HepG2 (cell line): ENCODE measurements around the gene GLIS1. TPM values are rescaled to one million over a fixed set of nuclear protein-coding genes. Genes with fewer than 3 reads are reported as not detected.

Experiments
- ATAC-seq: fragments of 200-7000 bp; cut with Tn5 transposase; 3 replicates; pipeline ENCODE4 v1.9.1; 2020; ENCODE audit warnings: mild to moderate bottlenecking, moderate library complexity
- BruUV-seq: library from RNA; stranded (reverse); fragments of 400-500 nt; replicated peaks from 2 replicates; lab custom pipeline; 2021; lab: Mats Ljungman, UMichigan
- CTCF ChIA-PET: fragments of 300-600 bp; formaldehyde crosslinking; extraction: SDS; loops from one replicate; lab custom pipeline; 2021; ENCODE audit warnings: low total read pairs, inconsistent platforms, low intra/inter-chr PET ratio; lab: Yijun Ruan, JAX
- POLR2A ChIA-PET: fragments of 350-600 bp; sonication (Branson Sonifier 250); formaldehyde crosslinking; loops from one replicate; lab custom pipeline; 2020; ENCODE audit warnings: antibody characterized with exemption, inconsistent platforms; lab: Yijun Ruan, JAX
- DNase-seq: peaks from one replicate; pipeline ENCODE4 v3.0.0-alpha.2; 2015; ENCODE audit warnings: low spot score
- FAIRE-seq: peaks from 3 replicates; lab custom pipeline; 2011; peaks lifted over from hg19 to GRCh38; lab: Jason Lieb, UNC
- H2AFZ ChIP-seq: one replicate; pipeline ENCODE4 v1.6.1; 2011; ENCODE audit warnings: low read length, inconsistent platforms
- H3K27ac ChIP-seq: fragments of 300-600 bp; 3 replicates; pipeline ENCODE4 v1.8.0; 2011; ENCODE audit warnings: mixed run types, mild to moderate bottlenecking, mixed read lengths, low read length, inconsistent platforms; ENCODE audit not compliant: insufficient read depth; ENCODE audit errors: extremely low read length
- H3K27me3 ChIP-seq, 2 experiments: fragments of 200-600 bp in 1 of 2; 2 replicates in 1 of 2; 3 replicates in 1 of 2; pipeline versions ENCODE4 v1.6.0 to v1.8.0; 2011; ENCODE audit warnings: low read length in 2 of 2, mild to moderate bottlenecking in 2 of 2, moderate library complexity in 2 of 2, inconsistent platforms in 1 of 2; ENCODE audit not compliant: insufficient read depth in 2 of 2, control insufficient read depth in 1 of 2
- H3K36me3 ChIP-seq, 2 experiments: fragments of 200-600 bp in 1 of 2; replicated peaks in 1 of 2; 2 replicates in 1 of 2; 3 replicates in 1 of 2; pipeline versions ENCODE4 v1.5.1 to v1.8.0; 2011; ENCODE audit warnings: low read length in 2 of 2, inconsistent platforms in 1 of 2; ENCODE audit not compliant: insufficient read depth in 2 of 2, control insufficient read depth in 1 of 2
- H3K4me1 ChIP-seq: 2 replicates; pipeline ENCODE4 v1.5.1; 2012; ENCODE audit warnings: low read length, inconsistent platforms; ENCODE audit not compliant: insufficient read depth
- H3K4me2 ChIP-seq: 2 replicates; pipeline ENCODE4 v1.6.0; 2011; ENCODE audit warnings: low read depth, low read length, inconsistent platforms
- H3K4me3 ChIP-seq, 3 experiments: fragments of 200-600 bp in 1 of 3; sonication (generic), shearing (Covaris generic) in 1 of 3; replicated peaks in 1 of 3; 2 replicates each; pipeline ENCODE4 v1.5.1; 2011 to 2016; ENCODE audit warnings: low read length in 3 of 3, inconsistent platforms in 2 of 3, low read depth in 2 of 3, mild to moderate bottlenecking in 2 of 3, control low read depth in 1 of 3, mixed read lengths in 1 of 3; ENCODE audit not compliant: insufficient read depth in 1 of 3
- H3K79me2 ChIP-seq: one replicate; pipeline ENCODE4 v1.6.1; 2011; ENCODE audit warnings: low read length, inconsistent platforms; ENCODE audit not compliant: insufficient read depth
- H3K9ac ChIP-seq: 2 replicates; pipeline ENCODE4 v1.6.0; 2011; ENCODE audit warnings: mild to moderate bottlenecking, low read depth, low read length, inconsistent platforms; ENCODE audit not compliant: insufficient read depth
- H3K9me3 ChIP-seq: 2 replicates; pipeline ENCODE4 v1.5.1; 2012; ENCODE audit warnings: mild to moderate bottlenecking, low read length
- H4K20me1 ChIP-seq: 2 replicates; pipeline ENCODE4 v1.6.0; 2011; ENCODE audit warnings: inconsistent platforms, mild to moderate bottlenecking, low read length, moderate library complexity; ENCODE audit not compliant: insufficient read depth
- CBX1 ChIP-seq: IDR thresholded peaks from one replicate; pipeline ENCODE4 v1.6.1; 2016; ENCODE audit warnings: antibody characterized with exemption, low read depth
- CEBPB ChIP-seq: IDR thresholded peaks from 2 replicates; pipeline ENCODE4 v1.6.1; 2011; ENCODE audit warnings: low read depth, low read length, improper control_type of control experiment, borderline replicate concordance
- IRF2 ChIP-seq: IDR thresholded peaks from 2 replicates; pipeline ENCODE4 v1.6.1; 2018; ENCODE audit warnings: missing genetic modification reagents, missing compliant biosample characterization
- NFYC ChIP-seq: IDR thresholded peaks from 2 replicates; pipeline ENCODE4 v1.6.1; 2016; ENCODE audit warnings: missing genetic modification reagents, missing compliant biosample characterization
- SALL2 ChIP-seq: sonication (generic); formaldehyde crosslinking; IDR thresholded peaks from 2 replicates; pipeline ENCODE4 v1.8.1; 2023; ENCODE audit warnings: mild to moderate bottlenecking, missing genetic modification reagents, inconsistent platforms
- SP4 ChIP-seq: sonication (generic); formaldehyde crosslinking; IDR thresholded peaks from 2 replicates; pipeline ENCODE4 v1.8.1; 2023; ENCODE audit warnings: mild to moderate bottlenecking, missing genetic modification reagents
- ZBTB14 ChIP-seq: sonication (generic); formaldehyde crosslinking; IDR thresholded peaks from 2 replicates; pipeline ENCODE4 v1.4.0; 2020; ENCODE audit warnings: missing genetic modification reagents
- ZFX ChIP-seq: sonication (generic); formaldehyde crosslinking; IDR thresholded peaks from 2 replicates; pipeline ENCODE4 v1.4.0; 2020; ENCODE audit warnings: mild to moderate bottlenecking, low read depth, missing genetic modification reagents, moderate library complexity
- ZNF20 ChIP-seq: sonication (generic); formaldehyde crosslinking; IDR thresholded peaks from 2 replicates; pipeline ENCODE4 v1.4.0; 2020; ENCODE audit warnings: mild to moderate bottlenecking, moderate library complexity, missing genetic modification reagents
- ZNF333 ChIP-seq: sonication (generic); formaldehyde crosslinking; IDR thresholded peaks from 2 replicates; pipeline ENCODE4 v1.4.0; 2020; ENCODE audit warnings: mild to moderate bottlenecking, missing genetic modification reagents, borderline replicate concordance
- ZNF501 ChIP-seq: sonication (generic); formaldehyde crosslinking; IDR thresholded peaks from 2 replicates; pipeline ENCODE4 v1.5.1; 2020; ENCODE audit warnings: mild to moderate bottlenecking, moderate library complexity, missing genetic modification reagents
- ZNF883 ChIP-seq: sonication (generic); formaldehyde crosslinking; IDR thresholded peaks from 2 replicates; pipeline ENCODE4 v1.5.1; 2020; ENCODE audit warnings: mild to moderate bottlenecking, missing genetic modification reagents; ENCODE audit errors: not compliant biosample characterization
- WGBS: methylation state at CpG from one replicate; pipeline ENCODE4 v1.1.6; 2017; ENCODE audit warnings: low lambda C conversion rate; 5-methylcytosine and 5-hydroxymethylcytosine counted together
- in situ Hi-C: cut with HindIII; loops from 2 replicates; pipeline ENCODE4 v1.10.0; 2017; ENCODE audit warnings: low pct_unique_long_range_greater_than_20kb; ENCODE audit not compliant: extremely low pct_ligation_motif_present
- intact Hi-C: fragments of 100-400 bp; cut with micrococcal nuclease; formaldehyde crosslinking; loops from one replicate; pipeline ENCODE4 v1.10.0; 2022; ENCODE audit not compliant: unreplicated experiment
- polyA plus RNA-seq, 8 experiments: library from polyadenylated mRNA; depleted of rRNA in 3 of 8; stranded (reverse) in 7 of 8; unstranded in 1 of 8; fragments of >200 nt; fragmentation: Illumina TruSeq in 4 of 8; extraction: Trizol in 4 of 8; gene quantifications; 2 replicates each; pipeline versions ENCODE4 v1.2.1 to v1.2.3, GENCODE V29; 2011 to 2016; ENCODE audit warnings: low read depth in 4 of 8, missing spikeins in 1 of 8, mixed read lengths in 1 of 8; ENCODE audit not compliant: insufficient read depth in 1 of 8
- total RNA-seq, 5 experiments: library from RNA; depleted of rRNA; stranded (reverse); fragments of >200 nt; fragmentation: Illumina TruSeq; extraction: Trizol; gene quantifications; 2 replicates each; pipeline ENCODE4 v1.2.3, GENCODE V29; 2016; ENCODE audit warnings: low read depth in 1 of 5
- TF ChIP-seq, protein P1 (sequence below): fragments of 450-650 bp; IDR thresholded peaks from 2 replicates; pipeline ENCODE4 v1.6.1; 2017
- TF ChIP-seq, protein P2 (sequence below): sonication (generic); formaldehyde crosslinking; IDR thresholded peaks from 2 replicates; pipeline ENCODE4 v1.4.0; 2020; ENCODE audit warnings: missing genetic modification reagents, borderline replicate concordance

GLIS1 gene
- total and polyA plus RNA-seq, 2 of the 13 experiments (the other 11 are each of a cell fraction or from before 2014, with no cell fraction given) = 0.03 TPM; not detected in 1

DNA sequence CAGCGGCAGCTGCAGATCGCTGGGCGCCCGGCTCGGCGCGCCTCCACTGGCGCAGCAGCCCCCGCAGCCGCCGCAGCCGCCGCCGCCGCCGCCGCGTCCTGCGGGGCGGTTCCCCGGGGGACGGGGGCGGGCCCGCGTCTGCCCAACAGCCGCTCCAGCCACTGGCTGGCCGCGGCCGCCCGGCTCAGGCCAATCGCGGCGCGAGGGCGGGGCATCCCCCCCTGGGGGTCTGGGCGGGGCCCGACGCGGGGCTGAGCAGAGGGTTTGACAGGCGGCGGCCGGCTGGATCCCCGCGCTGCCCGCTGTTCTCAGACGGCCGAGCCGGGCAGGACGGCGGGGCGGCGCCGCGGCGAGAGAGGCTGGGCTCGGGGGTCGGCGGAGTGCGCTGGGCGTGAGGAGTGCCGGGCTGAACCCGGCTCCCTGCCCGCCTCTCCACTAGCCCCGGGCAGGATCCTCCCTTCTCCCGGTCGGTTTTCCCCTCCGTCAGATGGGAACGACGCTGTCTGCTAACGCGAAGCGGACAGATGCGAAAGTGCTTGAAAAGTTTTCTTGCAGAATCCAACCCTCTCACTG is at the start of gene GLIS1 (continued):
- TF ChIP-seq SP4 (CRISPR knock-in tag) (peak; percentile 81), ZNF333 (no peak), NFYC (CRISPR knock-in tag) (peak; percentile 80)

DNA sequence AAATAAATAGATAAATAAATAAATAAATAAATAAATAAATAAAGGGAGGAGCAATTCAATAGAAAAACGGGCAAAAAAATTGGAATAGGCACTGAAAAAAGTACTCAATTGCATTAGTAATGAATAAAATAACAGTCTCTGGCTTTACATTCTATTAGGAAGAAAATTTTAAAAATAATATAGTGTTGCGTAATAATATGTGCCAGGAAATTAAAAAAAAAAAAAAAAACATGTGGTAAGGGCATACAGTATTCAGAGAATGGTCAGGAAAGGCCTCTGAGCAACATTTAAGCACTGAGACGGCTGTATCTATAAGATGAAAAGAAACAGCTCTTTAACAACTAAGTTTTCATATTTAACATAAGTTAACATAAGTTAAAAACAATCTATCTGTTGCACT is 48.7 kb upstream of the GLIS1 start:
- POLR2A ChIA-PET = no interaction called here
- Histone ChIP-seq H3K36me3 (peaks cover 5 to 48% of the 10 kb centered on the region in 2 experiments; a peak in 4 of 5 replicates), H3K9me3 (no peaks in the 10 kb centered on the region), H3K79me2 (no peaks in the 10 kb centered on the region), H2AFZ (no peak overlapping the region), H3K4me2 (no peak overlapping the region), H4K20me1 (no peaks in the 10 kb centered on the region), H3K27ac (no peak overlapping the region), H3K4me3 (no peak overlapping the region), H3K9ac (no peak overlapping the region), H3K27me3 (no peaks in the 10 kb centered on the region)
- intact Hi-C loops (no loop called here), in situ Hi-C loops (no loop called here)
- DNase-seq (no peak), ATAC-seq (no peak)
- BruUV-seq = no TSS peak
- CTCF ChIA-PET = no interaction called here
- 96% methylated on average over 3 of the region's 3 CpGs for WGBS
- peak; percentile 54; the same call in 1 of the 2 replicates for TF ChIP-seq CEBPB
- TF ChIP-seq, protein P1, sequence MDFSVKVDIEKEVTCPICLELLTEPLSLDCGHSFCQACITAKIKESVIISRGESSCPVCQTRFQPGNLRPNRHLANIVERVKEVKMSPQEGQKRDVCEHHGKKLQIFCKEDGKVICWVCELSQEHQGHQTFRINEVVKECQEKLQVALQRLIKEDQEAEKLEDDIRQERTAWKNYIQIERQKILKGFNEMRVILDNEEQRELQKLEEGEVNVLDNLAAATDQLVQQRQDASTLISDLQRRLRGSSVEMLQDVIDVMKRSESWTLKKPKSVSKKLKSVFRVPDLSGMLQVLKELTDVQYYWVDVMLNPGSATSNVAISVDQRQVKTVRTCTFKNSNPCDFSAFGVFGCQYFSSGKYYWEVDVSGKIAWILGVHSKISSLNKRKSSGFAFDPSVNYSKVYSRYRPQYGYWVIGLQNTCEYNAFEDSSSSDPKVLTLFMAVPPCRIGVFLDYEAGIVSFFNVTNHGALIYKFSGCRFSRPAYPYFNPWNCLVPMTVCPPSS = no peak
- TF ChIP-seq, all 625 proteins: peak for 1
- no peaks in the 10 kb centered on the region for H3K4me1 ChIP-seq
- FAIRE-seq = no peak

DNA sequence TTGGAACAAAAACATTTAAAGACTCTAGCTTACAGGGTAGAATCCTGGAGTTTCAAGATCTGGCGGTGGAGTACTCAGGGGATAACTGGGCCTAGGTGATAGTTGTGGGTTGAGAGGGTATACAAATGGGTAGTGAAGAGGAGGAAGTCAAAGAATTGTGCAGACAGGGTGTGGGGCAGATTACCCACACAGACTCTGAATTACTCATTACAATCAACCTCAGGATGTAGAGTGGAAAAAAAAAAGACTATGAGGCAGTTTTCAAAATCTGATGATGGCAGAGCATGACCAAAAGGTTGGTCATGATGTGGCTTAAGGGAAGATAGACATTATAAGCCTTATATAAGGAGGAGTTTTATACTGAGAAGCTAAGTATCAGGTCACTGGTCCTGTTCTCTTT is 44.1 kb upstream of the GLIS1 start:
- Histone ChIP-seq H4K20me1 (no peaks in the 10 kb centered on the region), H3K4me1 (no peaks in the 10 kb centered on the region), H3K27ac (no peak overlapping the region), H3K4me3 (no peak overlapping the region), H3K79me2 (no peaks in the 10 kb centered on the region), H3K9ac (no peak overlapping the region), H2AFZ (no peak overlapping the region), H3K9me3 (no peaks in the 10 kb centered on the region), H3K36me3 (peaks cover 7 to 46% of the 10 kb centered on the region in 2 experiments; a peak in 4 of 5 replicates), H3K27me3 (no peaks in the 10 kb centered on the region), H3K4me2 (no peak overlapping the region)
- WGBS = 93% methylated on average over 1 of the region's 1 CpG
- in situ Hi-C loops (no loop called here), intact Hi-C loops (no loop called here)
- POLR2A ChIA-PET = no interaction called here
- FAIRE-seq = no peak
- CTCF ChIA-PET = no interaction called here
- BruUV-seq = no TSS peak
- ATAC-seq = no peak
- no peak for DNase-seq
- TF ChIP-seq ZNF883 (CRISPR knock-in tag) = no peak
- TF ChIP-seq ZNF333 = no peak
- TF ChIP-seq, protein P2, sequence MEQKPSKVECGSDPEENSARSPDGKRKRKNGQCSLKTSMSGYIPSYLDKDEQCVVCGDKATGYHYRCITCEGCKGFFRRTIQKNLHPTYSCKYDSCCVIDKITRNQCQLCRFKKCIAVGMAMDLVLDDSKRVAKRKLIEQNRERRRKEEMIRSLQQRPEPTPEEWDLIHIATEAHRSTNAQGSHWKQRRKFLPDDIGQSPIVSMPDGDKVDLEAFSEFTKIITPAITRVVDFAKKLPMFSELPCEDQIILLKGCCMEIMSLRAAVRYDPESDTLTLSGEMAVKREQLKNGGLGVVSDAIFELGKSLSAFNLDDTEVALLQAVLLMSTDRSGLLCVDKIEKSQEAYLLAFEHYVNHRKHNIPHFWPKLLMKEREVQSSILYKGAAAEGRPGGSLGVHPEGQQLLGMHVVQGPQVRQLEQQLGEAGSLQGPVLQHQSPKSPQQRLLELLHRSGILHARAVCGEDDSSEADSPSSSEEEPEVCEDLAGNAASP = no peak
- TF ChIP-seq IRF2 = no peak
- TF ChIP-seq ZNF501 (CRISPR knock-in tag) = no peak
- no peak for TF ChIP-seq ZNF20 (CRISPR knock-in tag)
- TF ChIP-seq ZFX (CRISPR knock-in tag) = no peak
- TF ChIP-seq SALL2 (CRISPR knock-in tag) = no peak
- no peak for TF ChIP-seq ZBTB14 (CRISPR knock-in tag)
- TF ChIP-seq CBX1 = no peak
